H1 (cell line): ENCODE data around the gene CFAP161. TPM values are rescaled to one million over a fixed set of nuclear protein-coding genes. Genes with fewer than 3 reads are reported as not detected.

ENCODE experiments used
- CTCF ChIA-PET: fragments of 300-600 bp; sonication (Branson Sonifier 250); formaldehyde crosslinking; loops from one replicate; lab custom pipeline; 2021; ENCODE audit not compliant: partially characterized antibody; lab: Charles Lee
- POLR2A ChIA-PET: fragments of 300-600 bp; sonication (Branson Sonifier 250); formaldehyde crosslinking; loops from one replicate; lab custom pipeline; 2021; ENCODE audit warnings: inconsistent platforms; ENCODE audit not compliant: partially characterized antibody; lab: Charles Lee
- DNase-seq, 2 experiments: peaks; one replicate each; pipeline versions ENCODE4 v3.0.0 to v3.0.0-alpha.2; 2010 to 2022; ENCODE audit warnings: low spot score in 2 of 2, low read depth in 1 of 2, mixed read lengths in 1 of 2
- FAIRE-seq: peaks from 2 replicates; lab custom pipeline; 2011; peaks lifted over from hg19 to GRCh38; lab: Jason Lieb, UNC
- H2AFZ ChIP-seq: 2 replicates; pipeline ENCODE4 v1.8.1; 2012; ENCODE audit warnings: low read length, inconsistent platforms
- H2AK5ac ChIP-seq: 2 replicates; pipeline ENCODE4 v1.6.1; 2013; ENCODE audit warnings: low read depth, low read length
- H2BK120ac ChIP-seq: replicated peaks from 2 replicates; pipeline ENCODE3; 2013; ENCODE audit warnings: low read depth, low read length, inconsistent platforms
- H2BK12ac ChIP-seq: 2 replicates; pipeline ENCODE4 v1.6.1; 2013; ENCODE audit warnings: low read depth, low read length
- H2BK15ac ChIP-seq: 2 replicates; pipeline ENCODE4 v1.6.1; 2013; ENCODE audit warnings: low read length
- H2BK20ac ChIP-seq: 2 replicates; pipeline ENCODE4 v1.6.1; 2013; ENCODE audit warnings: low read length
- H2BK5ac ChIP-seq: 2 replicates; pipeline ENCODE4 v1.6.1; 2013; ENCODE audit warnings: low read depth, low read length
- H3K14ac ChIP-seq: 2 replicates; pipeline ENCODE4 v1.6.1; 2013; ENCODE audit warnings: inconsistent platforms; ENCODE audit not compliant: insufficient read length
- H3K18ac ChIP-seq: 2 replicates; pipeline ENCODE4 v1.6.1; 2013; ENCODE audit warnings: low read length; ENCODE audit errors: extremely low read depth
- H3K23ac ChIP-seq: 2 replicates; pipeline ENCODE4 v1.6.1; 2013; ENCODE audit warnings: inconsistent platforms; ENCODE audit not compliant: insufficient read length
- H3K23me2 ChIP-seq: 2 replicates; pipeline ENCODE4 v1.6.1; 2013; ENCODE audit warnings: low read depth, low read length
- H3K27ac ChIP-seq: 2 replicates; pipeline ENCODE4 v1.6.1; 2011; ENCODE audit warnings: low read depth, low read length, inconsistent platforms
- H3K27me3 ChIP-seq, 4 experiments: replicated peaks in 1 of 4; 1 replicate in 1 of 4; 2 replicates in 3 of 4; pipeline versions ENCODE4 v1.6.1 to v1.8.1; 2011 to 2013; ENCODE audit warnings: low read length in 3 of 4, mild to moderate bottlenecking in 3 of 4, inconsistent platforms in 2 of 4, mixed read lengths in 2 of 4, moderate library complexity in 1 of 4; ENCODE audit not compliant: control insufficient read depth in 3 of 4, insufficient read depth in 3 of 4; ENCODE audit errors: extremely low read depth in 1 of 4
- H3K36me3 ChIP-seq, 4 experiments: 2 replicates each; pipeline versions ENCODE4 v1.6.1 to v1.8.1; 2011 to 2013; ENCODE audit warnings: mild to moderate bottlenecking in 4 of 4, low read length in 3 of 4, moderate library complexity in 2 of 4, control low read depth in 1 of 4, inconsistent platforms in 1 of 4; ENCODE audit not compliant: insufficient read depth in 4 of 4, control insufficient read depth in 2 of 4
- H3K4ac ChIP-seq: replicated peaks from 2 replicates; pipeline ENCODE3; 2013; ENCODE audit warnings: low read length, low read depth, mixed read lengths, inconsistent platforms; ENCODE audit not compliant: insufficient read length
- H3K4me1 ChIP-seq, 4 experiments: replicated peaks in 1 of 4; 1 replicate in 1 of 4; 2 replicates in 3 of 4; pipeline versions ENCODE4 v1.6.1 to v1.8.1; 2011 to 2013; ENCODE audit warnings: low read length in 3 of 4, inconsistent platforms in 2 of 4, mixed read lengths in 1 of 4; ENCODE audit not compliant: insufficient read depth in 4 of 4, control insufficient read depth in 3 of 4
- H3K4me2 ChIP-seq, 2 experiments: 2 replicates each; pipeline versions ENCODE4 v1.6.1 to v1.8.1; 2011 to 2013; ENCODE audit warnings: low read depth in 2 of 2, low read length in 2 of 2, control low read depth in 1 of 2, inconsistent platforms in 1 of 2, mild to moderate bottlenecking in 1 of 2; ENCODE audit not compliant: insufficient read depth in 1 of 2
- H3K4me3 ChIP-seq, 4 experiments: fragments of 200-600, 300-600 bp in 1 of 4; sonication (generic), shearing (Covaris generic), sonication (Bioruptor Twin) in 1 of 4; 2 replicates each; pipeline versions ENCODE4 v1.5.1 to v1.8.1; 2011 to 2016; ENCODE audit warnings: low read length in 4 of 4, low read depth in 3 of 4, control low read depth in 2 of 4, inconsistent platforms in 2 of 4, mild to moderate bottlenecking in 2 of 4, mixed read lengths in 1 of 4, moderate library complexity in 1 of 4; ENCODE audit not compliant: insufficient read depth in 2 of 4; ENCODE audit errors: extremely low read depth in 1 of 4
- H3K56ac ChIP-seq: replicated peaks from 2 replicates; pipeline ENCODE3; 2013; ENCODE audit warnings: low read depth, mild to moderate bottlenecking, mixed read lengths, low read length, inconsistent platforms; ENCODE audit not compliant: insufficient read length
- H3K79me1 ChIP-seq: 2 replicates; pipeline ENCODE4 v1.6.1; 2013; ENCODE audit warnings: low read depth, low read length, control low read depth
- H3K79me2 ChIP-seq, 2 experiments: 2 replicates each; pipeline versions ENCODE4 v1.6.1 to v1.8.1; 2012 to 2013; ENCODE audit warnings: low read length in 2 of 2, mild to moderate bottlenecking in 2 of 2, inconsistent platforms in 1 of 2; ENCODE audit not compliant: insufficient read depth in 2 of 2, control insufficient read depth in 1 of 2
- H3K9ac ChIP-seq, 4 experiments: replicated peaks in 1 of 4; 1 replicate in 1 of 4; 2 replicates in 3 of 4; pipeline versions ENCODE4 v1.6.1 to v1.8.1; 2011 to 2013; ENCODE audit warnings: low read depth in 3 of 4, low read length in 3 of 4, control low read depth in 2 of 4, mild to moderate bottlenecking in 2 of 4, moderate library complexity in 2 of 4, inconsistent platforms in 1 of 4; ENCODE audit errors: extremely low read depth in 1 of 4
- H3K9me3 ChIP-seq, 2 experiments: 2 replicates each; pipeline versions ENCODE4 v1.6.1 to v1.8.1; 2012 to 2013; ENCODE audit warnings: mild to moderate bottlenecking in 2 of 2, moderate library complexity in 2 of 2, control low read depth in 1 of 2, inconsistent platforms in 1 of 2, low read depth in 1 of 2, low read length in 1 of 2, mixed read lengths in 1 of 2; ENCODE audit not compliant: insufficient read depth in 2 of 2
- H4K20me1 ChIP-seq, 2 experiments: replicated peaks in 1 of 2; 2 replicates each; pipeline versions ENCODE3 to v1.8.1; 2011 to 2013; ENCODE audit warnings: inconsistent platforms in 2 of 2, low read length in 2 of 2, mild to moderate bottlenecking in 1 of 2; ENCODE audit not compliant: insufficient read depth in 2 of 2, control insufficient read depth in 1 of 2
- H4K5ac ChIP-seq: 2 replicates; pipeline ENCODE4 v1.6.1; 2013; ENCODE audit warnings: low read length, low read depth, mixed read lengths, inconsistent platforms; ENCODE audit not compliant: insufficient read length
- H4K8ac ChIP-seq: 2 replicates; pipeline ENCODE4 v1.8.0; 2013; ENCODE audit warnings: mild to moderate bottlenecking, moderate library complexity, low read length, inconsistent platforms; ENCODE audit not compliant: insufficient read depth; ENCODE audit errors: extremely low read depth
- H4K91ac ChIP-seq: replicated peaks from 2 replicates; pipeline ENCODE3; 2013; ENCODE audit warnings: low read length, mixed read lengths, inconsistent platforms; ENCODE audit not compliant: insufficient read length
- CBX5 ChIP-seq: fragments of 300-800, 300-1000 bp; sonication (generic); IDR thresholded peaks from 2 replicates; pipeline ENCODE4 v1.7.1; 2016; ENCODE audit warnings: antibody characterized with exemption, low read length, low read depth
- CREB1 ChIP-seq: IDR thresholded peaks from 2 replicates; pipeline ENCODE4 v1.6.1; 2012; ENCODE audit warnings: inconsistent platforms
- EZH2 ChIP-seq: fragments of 200-600 bp; sonication (generic); IDR thresholded peaks from 2 replicates; pipeline ENCODE4 v1.7.1; 2012; ENCODE audit warnings: low read depth, mild to moderate bottlenecking, moderate library complexity, low read length, inconsistent platforms; ENCODE audit not compliant: severe bottlenecking
- GTF2F1 ChIP-seq: IDR thresholded peaks from 2 replicates; pipeline ENCODE4 v1.6.1; 2012; ENCODE audit warnings: low read depth, low read length, improper control_type of control experiment, borderline replicate concordance
- HDAC2 ChIP-seq, 2 experiments: fragments of 300-600 bp in 1 of 2; sonication (generic) in 1 of 2; IDR thresholded peaks; 2 replicates each; pipeline ENCODE4 v1.6.1; 2011 to 2012; ENCODE audit warnings: low read depth in 2 of 2, low read length in 2 of 2, mild to moderate bottlenecking in 2 of 2, moderate library complexity in 2 of 2, borderline replicate concordance in 1 of 2, inconsistent platforms in 1 of 2
- SRF ChIP-seq: IDR thresholded peaks from 2 replicates; pipeline ENCODE4 v1.6.1; 2011; ENCODE audit warnings: mild to moderate bottlenecking, low read depth, low read length, moderate library complexity
- TAF1 ChIP-seq: IDR thresholded peaks from 2 replicates; pipeline ENCODE4 v1.6.1; 2011; ENCODE audit warnings: mild to moderate bottlenecking, low read depth, low read length
- TAF7 ChIP-seq: optimal IDR thresholded peaks from 2 replicates; pipeline ENCODE3; 2011; ENCODE audit warnings: low read depth, mild to moderate bottlenecking, inconsistent platforms, low read length, moderate library complexity, borderline replicate concordance
- TBP ChIP-seq: IDR thresholded peaks from 2 replicates; pipeline ENCODE4 v1.6.1; 2011; ENCODE audit warnings: low read depth, low read length, improper control_type of control experiment
- WGBS, 2 experiments: shearing (Covaris generic) in 1 of 2; methylation state at CpG; one replicate each; pipeline versions ENCODE4 v1.1.6 to v1.1.7; 2013 to 2015; ENCODE audit warnings: low lambda C conversion rate in 2 of 2, mixed read lengths in 2 of 2, inconsistent platforms in 1 of 2, low coverage in 1 of 2, missing lambda C conversion rate in 1 of 2; ENCODE audit not compliant: insufficient replicate concordance in 2 of 2, insufficient coverage in 1 of 2, insufficient read length in 1 of 2; ENCODE audit errors: extremely low coverage in 1 of 2, missing lambda C conversion rate in 1 of 2; 5-methylcytosine and 5-hydroxymethylcytosine counted together
- polyA plus RNA-seq, 7 experiments: library from polyadenylated mRNA; depleted of rRNA in 3 of 7; stranded (reverse) in 5 of 7; unstranded in 2 of 7; fragments of >200 nt in 5 of 7; fragments of 200-250 nt in 2 of 7; gene quantifications; 1 replicate in 5 of 7; 2 replicates in 1 of 7; 4 replicates in 1 of 7; pipeline versions ENCODE4 v1.2.1 to v1.2.3, GENCODE V29; 2011 to 2013; ENCODE audit warnings: missing spikeins in 2 of 7, mixed read lengths in 2 of 7
- total RNA-seq: library from RNA; stranded (reverse); fragmentation: NEBNext Ultra II Directional; extraction: Animal tissue kit (Norgen Biotek cat#: 25700); gene quantifications from 2 replicates; pipeline ENCODE4 v1.2.1, GENCODE V29; 2021

The CFAP161 gene
- total and polyA plus RNA-seq, 2 of the 8 experiments (the other 6 are each of a cell fraction or from before 2014, with no cell fraction given): 0.05 TPM; not detected in 1

GRCh38 chr15:81096398-81096797 lies 37.7 kb upstream of the CFAP161 start:
- no peak overlapping the region for H4K8ac ChIP-seq
- no peaks in the 10 kb centered on the region for H3K79me1 ChIP-seq
- no peaks in the 10 kb centered on the region for H3K79me2 ChIP-seq
- H2BK5ac ChIP-seq: no peak overlapping the region
- no peaks in the 10 kb centered on the region for H3K23me2 ChIP-seq
- ChIA-PET POLR2A (no interaction called here), CTCF (interaction anchor here (0.9 to 6.2 kb wide), 5 partner anchors 10 to 170 kb away, joined by 3 to 22 read pairs (median 5); no protein-coding TSS in a partner anchor)
- no peak overlapping the region for H4K91ac ChIP-seq
- H3K23ac ChIP-seq: no peak overlapping the region
- H3K27ac ChIP-seq: no peak overlapping the region
- H2BK20ac ChIP-seq: no peak overlapping the region
- no peak overlapping the region for H2BK15ac ChIP-seq
- no peak overlapping the region for H3K14ac ChIP-seq
- H2AK5ac ChIP-seq: no peak overlapping the region; the same call in 1 of the 2 replicates
- H3K56ac ChIP-seq: no peak overlapping the region
- no peaks in the 10 kb centered on the region for H3K9me3 ChIP-seq
- no peak overlapping the region for H3K4me3 ChIP-seq
- DNase-seq: peak in 1 of 2 experiments; percentile 17
- no peak overlapping the region for H3K4ac ChIP-seq
- no peaks in the 10 kb centered on the region for H3K27me3 ChIP-seq
- no peak overlapping the region for H3K4me2 ChIP-seq
- H3K9ac ChIP-seq: no peak overlapping the region
- no peak overlapping the region for H2AFZ ChIP-seq
- H3K4me1 ChIP-seq: no peaks in the 10 kb centered on the region
- no peaks in the 10 kb centered on the region for H3K36me3 ChIP-seq
- no peak for FAIRE-seq
- H4K20me1 ChIP-seq: no peaks in the 10 kb centered on the region
- WGBS, 2 experiments: 86% methylated on average over 6 of the region's 6 CpGs; no CpG with 5 or more reads in 1 of the 2 experiments
- no peak overlapping the region for H2BK120ac ChIP-seq
- TF ChIP-seq EZH2 (no peak), GTF2F1 (no peak), TAF1 (no peak), TBP (no peak), SRF (no peak), CBX5 (no peak), CREB1 (no peak), HDAC2 (IDR thresholded peaks at IDR 0.05; ENCODE audit: borderline replicate concordance in 1 of 2, low read depth in 2 of 2, low read length in 2 of 2) (no peak), TAF7 (no peak)
- TF ChIP-seq, all 59 proteins: peak for 0
- Histone ChIP-seq H3K18ac (no peak overlapping the region), H4K5ac (no peak overlapping the region), H2BK12ac (no peak overlapping the region)
